NCI-H510A treated with DMSO at 0.1 percent for 48 hours (cell line): Measurements from ENCODE around the gene NRP1.

Experiments used
- DNase-seq: peaks from one replicate; lab custom pipeline; 2025; lab: John Stamatoyannopoulos, UW

Gene NRP1

DNA sequence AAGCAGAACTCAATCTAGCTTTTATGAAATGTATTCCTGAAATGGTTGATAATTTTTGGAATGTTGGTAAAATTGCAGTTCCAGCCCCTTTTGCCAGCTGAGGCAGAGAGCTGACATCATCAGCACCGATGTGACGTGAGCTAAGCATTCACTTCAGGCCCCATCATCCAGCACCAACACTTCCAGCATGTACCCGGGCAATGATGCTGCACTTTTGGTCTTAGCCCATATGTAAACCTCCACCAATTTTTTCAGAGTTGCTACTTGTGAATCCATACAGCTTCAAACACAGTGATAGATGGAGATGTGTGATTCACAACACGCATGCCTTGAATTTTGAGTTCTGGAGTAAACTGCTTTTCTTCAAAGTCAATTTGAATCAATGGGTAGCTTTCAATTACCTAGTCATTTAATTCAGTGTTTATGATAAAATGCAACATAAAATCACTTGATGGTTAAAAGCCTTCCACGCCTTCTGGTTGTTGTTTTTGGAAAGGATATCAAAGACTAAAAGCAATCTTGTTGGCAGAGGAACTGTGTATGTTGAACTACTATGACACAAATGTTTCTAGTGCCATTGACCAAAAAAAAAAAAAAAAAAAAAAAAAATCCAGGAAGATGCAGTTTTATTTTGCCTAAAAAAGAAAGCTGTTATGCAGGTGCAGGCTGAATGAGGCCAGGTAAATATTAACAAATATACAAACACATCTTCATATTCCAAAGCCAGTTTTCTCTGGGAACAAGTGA, 73.9 kb downstream of the NRP1 start:
- no peak for DNase-seq

DNA sequence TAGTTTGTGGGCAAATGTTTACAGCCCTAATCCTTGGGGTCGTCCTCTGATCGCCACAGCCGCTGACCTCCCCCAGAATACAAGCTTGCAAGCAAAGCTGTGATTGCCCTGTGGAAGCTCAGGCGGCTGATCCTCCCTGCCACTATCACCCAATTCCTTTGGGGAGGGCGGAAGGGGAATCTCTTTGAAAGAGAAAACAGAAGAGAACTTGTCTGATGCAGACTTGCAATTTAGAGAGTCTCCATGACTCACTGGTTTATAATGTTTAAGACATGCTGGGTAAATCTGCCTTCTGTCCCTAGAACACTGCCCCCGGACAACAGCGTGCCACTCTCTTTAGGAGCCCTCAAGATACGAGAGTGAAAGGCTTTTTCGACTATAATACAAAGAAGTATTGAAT, 75.5 kb downstream of the NRP1 start:
- DNase-seq = no peak

DNA sequence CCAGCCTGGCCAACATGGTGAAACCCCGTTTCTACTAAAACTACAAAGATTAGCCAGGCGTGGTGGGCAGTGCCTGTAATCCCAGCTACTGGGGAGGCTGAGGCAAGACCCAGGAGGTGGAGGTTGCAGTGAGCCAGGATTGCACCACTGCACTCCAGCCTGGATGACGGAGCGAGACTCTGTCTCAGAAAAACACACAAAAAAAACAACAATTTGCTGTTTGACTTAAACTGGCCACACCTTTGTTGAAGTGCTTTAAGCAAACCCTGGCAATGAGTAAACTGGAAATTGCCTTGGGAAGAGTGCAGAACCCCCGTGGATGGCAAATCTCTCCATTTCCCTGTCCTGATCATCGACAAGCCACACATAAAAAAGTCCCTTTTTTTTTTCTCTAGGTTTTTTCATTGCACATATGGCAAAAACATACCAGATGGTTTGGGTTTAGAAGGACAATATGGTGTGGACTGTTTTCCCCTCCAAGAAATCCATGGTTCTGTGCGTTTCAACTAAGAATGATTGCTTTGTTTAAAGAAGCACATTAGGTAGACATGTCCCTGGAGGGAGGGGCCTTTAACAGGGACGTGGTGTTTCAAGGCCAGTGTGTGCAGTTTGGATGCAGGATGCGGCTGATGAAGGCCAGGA, 76.9 kb downstream of the NRP1 start:
- no peak for DNase-seq

DNA sequence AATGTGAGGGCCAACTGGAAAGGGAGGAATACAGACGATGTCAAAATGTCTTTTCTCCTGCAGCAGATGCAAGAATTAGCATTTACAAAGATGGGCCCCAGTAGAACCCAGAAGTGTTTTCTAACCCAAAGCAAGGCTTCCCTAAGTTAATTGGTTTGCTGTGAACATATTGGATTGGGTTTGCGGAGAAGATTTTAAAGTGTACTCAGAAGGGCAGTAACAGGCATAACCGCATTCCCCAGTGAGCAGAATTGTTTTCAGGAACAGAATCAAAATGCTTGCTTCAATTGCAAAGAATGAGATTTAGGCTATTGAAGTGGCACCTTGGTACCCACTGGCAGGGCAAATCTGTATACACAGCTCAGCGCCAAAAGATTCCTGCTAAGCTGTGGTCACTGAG, 78.0 kb downstream of the NRP1 start:
- no peak for DNase-seq

DNA sequence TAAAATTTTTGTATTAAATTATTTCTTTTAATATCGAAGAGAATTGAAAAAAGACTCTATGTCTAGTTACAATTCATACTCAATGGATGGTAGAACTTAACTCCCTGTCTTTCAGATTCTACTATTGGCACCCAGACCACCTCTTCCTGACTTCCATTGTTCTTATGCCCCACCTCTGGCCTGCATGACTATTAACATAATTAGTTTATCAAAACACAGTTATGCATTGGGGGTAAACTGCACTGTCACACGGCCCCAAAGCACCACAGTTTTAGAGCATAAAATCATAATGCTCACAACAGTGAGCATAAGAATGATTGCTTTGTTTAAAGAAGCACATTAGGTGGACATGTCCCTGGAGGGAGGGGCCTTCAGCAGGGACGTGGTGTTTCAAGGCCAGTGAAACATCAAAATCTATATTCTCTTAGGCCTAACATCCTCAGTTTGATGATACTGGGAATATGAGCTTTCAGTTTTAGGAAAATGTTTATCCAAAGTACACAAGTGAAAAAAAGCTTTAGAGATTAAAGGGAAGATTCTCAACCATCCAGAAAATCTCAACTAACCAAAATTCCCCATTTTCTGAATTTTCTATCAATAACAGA, 79.8 kb downstream of the NRP1 start:
- no peak for DNase-seq

DNA sequence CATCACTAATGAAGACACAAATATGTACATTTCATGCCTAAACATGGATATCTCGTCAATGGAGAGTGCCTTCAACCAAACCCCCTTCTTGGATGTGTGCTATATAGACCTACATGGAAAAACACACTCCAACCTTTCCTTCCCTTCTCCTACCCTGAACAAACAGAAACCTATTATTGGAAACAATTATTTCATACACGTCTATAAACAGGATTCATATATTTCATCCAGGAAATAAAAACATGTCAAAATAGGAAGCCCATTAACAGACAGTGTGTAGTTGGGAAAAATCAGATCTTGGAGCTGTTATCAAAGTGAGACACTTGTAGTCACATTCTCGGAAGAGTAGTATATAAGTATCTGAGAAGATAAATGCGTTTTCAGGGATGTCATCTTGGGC, 81.1 kb downstream of the NRP1 start:
- DNase-seq = no peak

DNA sequence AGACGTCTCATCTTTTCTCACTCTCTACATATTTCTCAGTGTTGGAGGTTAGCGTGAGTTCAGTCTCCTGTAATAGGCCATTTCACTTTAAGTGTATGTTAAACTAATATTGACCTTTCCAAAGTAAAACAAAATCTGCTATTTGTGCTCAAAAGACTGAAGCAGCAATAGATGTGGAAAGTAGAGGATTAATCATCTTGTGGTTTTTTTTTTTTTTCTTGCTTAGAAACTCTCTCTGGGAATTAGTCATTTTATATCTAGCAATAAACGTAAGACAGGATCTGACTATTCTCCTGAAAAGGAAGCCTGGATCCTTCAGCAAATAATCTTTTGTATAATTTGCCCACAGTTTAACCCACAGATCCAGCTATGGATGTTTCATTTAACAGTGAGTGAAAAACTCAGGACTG, 81.7 kb downstream of the NRP1 start:
- no peak for DNase-seq

DNA sequence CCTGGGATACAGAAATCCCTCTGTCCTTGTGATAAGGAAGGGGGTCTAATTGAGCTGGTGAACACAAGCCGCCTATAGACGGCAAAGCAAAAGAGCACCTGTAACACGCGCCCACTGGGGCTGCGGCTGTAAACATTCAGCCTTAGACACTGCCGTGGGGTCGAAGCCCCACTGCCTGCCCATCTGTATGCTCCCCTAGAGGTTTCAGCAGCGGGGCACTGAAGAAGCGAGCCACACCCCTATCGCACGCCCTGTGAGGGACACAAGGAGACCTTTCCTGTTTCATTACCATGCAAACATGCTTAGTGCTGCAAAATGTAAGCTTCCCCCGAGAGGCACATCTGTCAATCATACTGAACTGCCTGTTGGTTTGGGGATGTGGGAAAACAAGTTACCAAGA, 82.1 kb downstream of the NRP1 start:
- DNase-seq = no peak

DNA sequence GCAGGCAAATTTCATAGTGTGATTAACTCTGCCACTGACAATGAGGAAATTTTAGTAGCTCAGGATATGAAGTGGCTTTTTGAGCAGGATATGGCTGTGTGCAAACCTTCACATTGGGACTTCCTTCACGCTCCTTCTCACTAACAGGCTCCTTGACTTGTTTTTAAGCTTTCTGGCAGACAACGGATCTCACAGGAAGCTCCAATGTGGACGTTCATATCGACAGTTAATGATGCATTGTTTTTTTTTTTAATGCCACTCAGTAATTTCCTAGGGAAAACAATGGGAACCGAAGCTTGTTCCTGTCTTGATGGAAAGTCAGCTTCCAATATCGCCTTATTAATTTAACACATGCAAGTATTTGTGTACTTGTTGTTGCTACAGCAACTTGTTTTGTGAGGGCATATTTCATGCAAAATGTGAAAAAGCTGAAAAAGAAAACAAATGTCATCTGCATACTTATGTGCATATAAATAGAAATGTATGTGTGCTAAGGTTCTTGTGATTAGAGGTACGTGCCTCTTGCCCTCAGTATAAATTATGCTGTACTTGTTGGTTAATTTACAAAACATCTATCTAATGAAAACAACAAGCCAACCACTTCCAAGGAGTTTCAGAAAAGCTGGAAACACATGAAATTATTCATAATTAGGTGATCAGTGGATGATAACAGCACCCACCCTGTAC, 84.7 kb downstream of the NRP1 start:
- no peak for DNase-seq

DNA sequence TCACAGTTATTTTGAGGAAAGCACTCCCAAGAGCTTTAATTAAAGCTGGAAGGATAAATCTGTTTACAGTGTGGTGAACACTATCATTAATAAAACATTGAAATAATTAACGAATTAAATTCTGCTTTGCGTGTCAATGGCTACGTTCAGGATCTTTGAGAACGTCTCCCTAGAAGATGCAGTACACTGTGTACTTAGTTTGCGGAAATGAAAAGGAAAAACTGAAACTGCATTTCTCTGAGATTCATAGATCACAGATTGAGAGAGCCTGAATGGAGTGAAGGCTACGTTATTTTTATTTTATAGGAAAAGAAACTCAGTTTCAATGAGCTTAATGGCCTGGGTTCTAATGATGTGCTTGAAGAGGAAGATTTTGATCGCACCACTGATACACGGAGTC, 85.3 kb downstream of the NRP1 start:
- no peak for DNase-seq

DNA sequence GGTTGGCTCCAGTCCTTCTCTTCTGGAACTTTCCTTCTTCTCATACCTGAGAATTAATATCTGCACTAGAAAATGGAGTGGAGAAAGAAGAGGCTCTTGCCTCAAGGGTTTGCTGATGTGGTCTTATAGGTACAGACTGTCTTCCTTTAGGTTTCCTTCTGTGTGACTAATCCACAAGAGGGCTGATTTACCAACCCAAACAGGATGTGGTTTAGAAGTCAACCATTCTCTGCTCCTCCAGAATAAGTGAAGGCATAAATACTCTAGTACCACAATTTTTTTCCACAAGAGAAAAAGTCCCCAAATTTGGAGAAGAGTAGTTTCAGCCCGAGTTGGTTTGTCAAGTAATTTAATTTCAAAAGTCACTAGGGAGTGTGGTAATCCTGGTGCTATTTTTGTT, 85.8 kb downstream of the NRP1 start:
- no peak for DNase-seq

DNA sequence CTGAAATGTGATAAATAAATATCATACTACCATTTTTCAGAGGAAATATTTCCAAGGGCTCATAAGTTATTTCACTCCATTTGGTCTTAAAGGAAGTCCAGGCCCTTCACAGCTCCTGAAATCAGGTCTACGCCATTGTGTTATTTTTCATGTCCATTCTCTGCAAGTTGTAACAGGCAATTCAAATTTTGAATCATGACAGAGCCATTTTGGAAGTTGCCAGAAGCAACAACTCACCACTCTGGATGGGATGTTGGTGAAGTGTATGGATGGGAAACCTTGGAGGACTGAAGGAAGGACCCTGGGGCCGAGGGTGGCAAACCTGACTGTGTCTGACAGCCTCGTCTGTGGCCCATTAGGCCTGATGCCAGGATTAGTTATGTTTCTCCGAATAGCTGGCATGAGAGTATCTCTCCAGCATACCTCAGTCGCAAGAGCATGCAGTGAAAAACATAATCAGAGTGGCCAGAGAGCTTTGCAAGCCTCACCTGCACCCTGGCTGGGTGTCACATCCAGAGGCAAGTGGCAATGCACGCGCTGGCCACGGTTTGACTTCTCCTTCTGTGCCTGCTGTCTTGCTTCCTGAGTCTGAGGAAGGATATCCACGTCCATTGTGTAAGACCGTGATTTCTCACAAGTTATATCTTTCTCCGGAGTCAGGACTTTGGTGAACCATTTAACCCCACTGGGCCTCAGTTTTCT, 87.1 kb downstream of the NRP1 start:
- DNase-seq = no peak

DNA sequence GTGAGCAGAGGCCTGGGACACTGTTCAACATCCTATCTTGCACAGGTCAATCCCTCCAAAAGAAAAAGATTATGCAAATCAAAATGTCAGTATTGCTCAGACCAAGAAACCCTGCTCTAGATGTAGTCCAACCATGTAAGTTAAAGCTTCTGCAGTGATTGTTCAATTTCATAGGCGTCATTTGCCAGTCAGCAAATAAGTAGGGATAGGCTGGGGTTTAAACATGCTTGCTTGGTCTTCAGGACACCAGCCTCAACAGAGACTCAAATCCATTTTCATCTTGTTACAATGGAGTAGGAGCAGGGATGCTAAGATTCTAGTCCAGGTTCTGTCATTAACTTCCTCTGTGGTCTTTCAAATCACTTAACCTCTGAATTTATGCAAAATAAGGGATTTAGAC, 89.1 kb downstream of the NRP1 start:
- no peak for DNase-seq

DNA sequence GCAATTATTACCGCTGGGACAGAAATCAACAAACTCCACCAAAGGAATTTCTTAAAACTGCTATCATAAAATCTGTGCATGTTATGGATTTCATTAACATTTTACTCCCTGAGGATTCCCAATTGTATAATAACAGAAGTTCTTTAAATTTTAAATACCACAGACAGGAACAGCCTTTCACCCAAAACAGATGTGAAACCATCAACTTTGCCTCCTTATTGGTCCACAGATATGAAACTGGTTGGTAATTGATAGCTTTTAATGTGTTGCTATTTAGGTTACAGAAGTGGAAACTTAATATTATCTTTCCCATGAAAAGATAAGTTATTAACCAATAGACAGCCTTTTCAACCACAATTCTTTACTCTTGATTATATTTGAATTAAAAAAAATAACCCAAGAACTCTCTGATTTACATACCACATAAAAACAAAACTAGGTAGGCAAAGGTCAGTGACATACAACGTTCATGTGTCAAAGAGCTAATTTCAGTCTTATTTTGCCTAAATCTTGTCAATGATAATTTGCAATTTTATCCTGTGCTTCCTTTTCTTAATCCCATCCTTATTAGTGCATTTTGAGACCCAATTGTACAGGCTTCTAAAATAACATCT, 90.0 kb downstream of the NRP1 start:
- DNase-seq = no peak

DNA sequence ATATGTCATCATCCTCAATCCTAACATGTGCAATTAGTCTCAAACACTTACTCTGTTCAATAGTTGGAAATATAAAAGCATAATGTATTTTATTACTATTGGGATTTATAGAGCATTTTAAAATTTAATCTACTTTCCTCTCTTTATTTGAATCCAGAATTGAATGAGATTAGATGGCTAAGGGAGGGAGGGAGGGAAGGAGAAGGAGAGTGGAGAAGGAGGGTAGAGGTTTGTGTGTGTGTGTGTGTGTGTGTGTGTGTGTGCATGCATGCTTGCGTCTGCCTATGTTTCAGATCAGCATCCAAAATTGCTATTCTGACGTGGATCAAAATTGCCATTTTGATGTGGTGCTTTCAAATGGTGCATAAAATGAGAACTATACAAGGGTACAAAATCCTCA, 90.8 kb downstream of the NRP1 start:
- no peak for DNase-seq

DNA sequence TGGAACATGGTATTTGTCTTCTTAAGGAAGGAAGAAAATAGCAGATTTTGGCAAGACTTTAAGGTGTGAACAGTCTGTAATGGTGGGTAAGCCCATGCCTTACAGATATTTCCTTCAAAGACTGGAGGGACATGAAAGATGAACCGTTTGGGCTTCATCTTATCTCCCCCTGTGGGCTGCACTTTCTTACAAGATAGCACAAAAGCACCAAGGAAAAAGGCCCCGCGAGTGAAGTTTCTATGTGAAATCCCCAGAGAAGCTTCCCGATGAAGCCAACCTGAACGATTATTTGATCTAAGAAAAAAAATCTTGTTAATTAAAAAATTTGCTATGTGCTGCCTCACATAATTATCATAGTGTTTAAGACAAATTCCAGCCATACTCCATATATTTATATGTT, 91.5 kb downstream of the NRP1 start:
- DNase-seq = no peak

DNA sequence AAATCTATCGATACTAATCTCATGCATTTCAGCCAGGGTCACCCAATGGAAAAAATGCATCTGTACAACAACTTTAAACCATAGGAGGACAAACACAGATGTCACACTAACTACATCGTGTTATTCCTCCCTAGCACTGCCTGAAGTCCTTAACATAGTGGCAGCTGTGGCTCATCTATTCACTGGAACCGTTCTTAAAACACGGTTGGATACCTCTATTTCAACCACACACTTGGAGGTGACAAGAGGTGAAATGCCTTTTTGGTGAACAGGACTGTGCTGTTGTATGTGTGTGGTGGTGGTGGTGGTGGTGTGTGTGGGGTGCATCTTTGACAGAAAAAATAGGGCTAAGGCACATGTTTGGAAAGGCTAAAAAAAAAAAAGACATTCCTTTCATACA, 93.1 kb downstream of the NRP1 start:
- no peak for DNase-seq

DNA sequence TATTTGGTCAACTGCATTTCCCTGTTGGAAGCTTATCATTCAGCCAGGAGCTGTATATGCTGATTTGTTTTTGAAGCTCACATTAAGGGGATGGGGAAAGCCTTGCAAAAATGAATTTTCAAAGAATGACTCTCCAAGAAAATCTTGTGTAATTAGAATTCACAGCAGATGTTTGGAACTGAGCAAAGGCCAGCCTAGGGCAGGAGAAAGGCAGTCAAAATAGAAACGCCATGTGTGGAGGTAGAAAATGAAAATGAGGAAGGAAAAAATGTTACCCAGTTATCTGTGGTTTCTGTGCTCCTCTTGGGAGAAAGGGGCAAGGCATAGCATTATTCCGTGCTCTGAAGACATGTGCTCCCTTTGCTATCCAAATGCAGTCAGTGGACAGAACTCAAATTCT, 93.5 kb downstream of the NRP1 start:
- DNase-seq = no peak

DNA sequence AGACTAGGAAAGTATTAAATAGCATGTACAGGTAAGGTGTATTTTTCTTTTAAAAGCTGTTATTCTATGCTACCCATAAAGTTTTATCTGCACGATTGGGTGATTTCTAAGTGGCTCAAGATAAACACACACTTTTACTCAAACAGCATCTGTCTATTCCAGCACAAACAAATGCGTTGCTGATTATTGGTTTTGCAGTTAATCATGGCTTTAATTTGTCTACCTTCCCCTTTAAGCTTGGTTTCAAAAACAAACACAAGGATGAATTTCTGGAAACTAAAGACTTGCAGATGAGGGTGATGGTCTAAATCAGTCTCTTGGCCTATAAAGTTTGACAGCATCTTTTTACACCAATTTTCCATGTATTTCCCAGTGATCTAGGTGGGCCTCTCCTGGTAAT, 94.2 kb downstream of the NRP1 start:
- DNase-seq = no peak

DNA sequence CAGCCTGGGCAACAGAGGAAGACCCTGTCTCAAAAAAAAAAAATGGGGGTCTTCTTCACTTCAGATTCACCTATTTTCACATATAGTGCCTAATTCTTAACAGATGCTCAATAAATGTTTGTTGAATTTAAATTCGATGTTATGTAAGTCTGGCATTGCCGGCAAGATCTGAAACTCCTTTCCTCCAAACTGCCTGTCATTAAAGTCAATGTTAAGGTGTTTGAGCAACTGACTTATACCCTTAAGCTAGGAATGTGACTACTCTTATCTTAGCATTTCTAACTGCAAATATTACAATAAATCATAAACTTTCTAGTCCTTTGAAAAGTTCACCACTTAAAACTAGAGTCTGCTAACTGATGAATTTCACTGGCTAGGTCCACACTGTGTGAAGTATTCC, 95.2 kb downstream of the NRP1 start:
- DNase-seq = no peak

DNA sequence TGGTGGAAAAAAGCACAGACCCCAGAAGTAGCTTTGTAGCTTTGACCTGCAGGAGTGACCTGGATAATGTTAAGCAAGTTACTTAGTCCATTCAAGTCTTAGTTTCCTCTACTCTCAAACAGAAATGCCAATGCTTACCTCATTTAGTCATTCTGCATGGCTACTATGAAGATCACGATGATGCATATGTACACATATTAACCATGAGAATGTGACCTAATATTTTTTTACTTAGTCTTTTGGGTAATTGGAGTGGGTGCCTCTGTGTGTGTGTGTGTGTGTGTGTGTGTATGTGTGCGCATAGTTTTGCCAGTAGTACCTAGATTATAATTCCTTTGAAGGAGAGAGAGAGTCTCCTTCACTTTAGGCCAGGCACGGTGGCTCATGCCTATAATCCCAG, 95.8 kb downstream of the NRP1 start:
- DNase-seq = no peak
